Adipocyte (in vitro differentiated cells): ENCODE data around the gene EPB41.
"Not testable (repeated sequence)": the region's sequence is repeated elsewhere in the genome, so short reads cannot be mapped to it uniquely, and the experiment has no call there.

Experiments
- DNase-seq: peaks from one replicate; pipeline ENCODE4 v3.0.0-alpha.2; 2015; ENCODE audit warnings: low read depth
- H3K27me3 ChIP-seq: replicated peaks from 2 replicates; pipeline ENCODE4 v1.7.0; 2013; ENCODE audit warnings: mild to moderate bottlenecking, low read length, moderate library complexity; ENCODE audit not compliant: control insufficient read depth, insufficient read depth
- H3K36me3 ChIP-seq: 2 replicates; pipeline ENCODE4 v1.7.0; 2013; ENCODE audit warnings: low read length, mild to moderate bottlenecking, moderate library complexity; ENCODE audit not compliant: control insufficient read depth, insufficient read depth, severe bottlenecking
- H3K4me1 ChIP-seq: 2 replicates; pipeline ENCODE4 v1.7.0; 2013; ENCODE audit warnings: mild to moderate bottlenecking, low read length, moderate library complexity; ENCODE audit not compliant: control insufficient read depth, insufficient read depth
- H3K4me3 ChIP-seq: 2 replicates; pipeline ENCODE4 v1.7.0; 2013; ENCODE audit warnings: mild to moderate bottlenecking, low read length, moderate library complexity
- H3K9ac ChIP-seq: 2 replicates; pipeline ENCODE4 v1.7.0; 2013; ENCODE audit warnings: mild to moderate bottlenecking, low read length, moderate library complexity
- H3K9me3 ChIP-seq: 2 replicates; pipeline ENCODE4 v1.7.0; 2013; ENCODE audit warnings: mild to moderate bottlenecking, low read length, moderate library complexity; ENCODE audit not compliant: control insufficient read depth

EPB41 gene

GRCh38 chr1:29033829-29034466 lies 119.6 kb downstream of the EPB41 start:
- peaks cover 4% of the 10 kb centered on the region for H3K36me3 ChIP-seq
- no peak overlapping the region for H3K4me3 ChIP-seq
- peak overlapping the region; percentile 5 for H3K9ac ChIP-seq
- peak; percentile 76 for DNase-seq
- peaks cover 8% of the 10 kb centered on the region for H3K4me1 ChIP-seq
- no peaks in the 10 kb centered on the region for H3K9me3 ChIP-seq
- no peaks in the 10 kb centered on the region for H3K27me3 ChIP-seq

DNA sequence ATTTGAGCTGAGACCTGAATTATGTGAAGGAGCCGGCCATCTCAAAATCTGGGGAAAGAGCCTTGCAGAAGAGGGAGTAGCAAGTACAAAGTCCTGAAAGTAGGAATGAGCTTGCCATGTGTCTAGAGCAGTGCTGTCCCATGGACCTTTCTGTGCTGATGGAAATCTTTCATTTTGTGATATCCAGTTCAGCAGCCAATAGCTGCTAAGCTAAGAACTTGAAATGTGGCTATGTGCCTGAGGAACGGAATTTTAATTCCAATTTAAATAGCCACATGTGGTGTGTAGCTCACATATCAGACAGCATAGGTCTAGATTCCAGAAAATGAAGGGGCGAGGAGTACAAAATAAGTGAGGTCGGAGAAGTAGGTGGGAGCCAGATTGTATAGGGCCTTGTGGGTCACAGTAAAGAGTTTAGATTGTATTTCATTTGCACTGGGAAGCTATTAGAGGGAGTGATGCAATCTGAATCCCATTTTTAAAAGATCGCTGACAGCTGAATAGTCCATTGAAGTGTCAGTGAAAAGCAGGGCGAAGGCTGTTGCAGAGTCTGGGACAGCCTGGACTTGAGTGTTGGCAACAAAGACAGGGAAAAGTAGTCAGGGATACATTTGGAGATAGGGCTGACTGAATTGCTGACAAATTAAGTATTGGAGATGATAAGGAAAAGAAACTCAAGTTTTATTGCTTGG lies 129.1 kb downstream of the EPB41 start:
- no peaks in the 10 kb centered on the region for H3K9me3 ChIP-seq
- H3K4me1 ChIP-seq, result peaks cover 14% of the 10 kb centered on the region

DNA sequence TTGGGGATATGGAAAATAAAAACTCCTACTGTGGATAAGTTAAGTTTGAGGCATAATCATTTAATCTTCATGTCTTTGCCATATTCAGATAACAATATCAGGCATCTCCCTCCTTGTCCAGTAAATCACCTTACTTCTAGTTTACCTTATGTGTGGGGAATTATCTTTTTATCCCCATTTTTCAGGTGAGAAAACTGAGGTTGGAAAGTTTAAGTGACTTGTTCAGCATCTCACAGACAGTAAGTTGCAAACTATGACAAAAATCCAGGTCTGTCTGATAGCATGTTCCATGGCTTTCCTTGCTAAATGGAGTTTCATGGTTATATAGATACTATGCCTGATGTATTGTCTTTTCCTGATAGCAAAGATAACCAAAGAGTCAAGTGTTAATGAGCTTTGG lies 129.6 kb downstream of the EPB41 start:
- Histone ChIP-seq H3K4me1 (peaks cover 14% of the 10 kb centered on the region), H3K36me3 (no peaks in the 10 kb centered on the region), H3K27me3 (no peaks in the 10 kb centered on the region), H3K4me3 (no peak overlapping the region), H3K9ac (peak overlapping the region; percentile 16), H3K9me3 (no peaks in the 10 kb centered on the region)
- DNase-seq, result no peak

More for the DNA sequence above, 129.1 kb downstream of the EPB41 start:
- peak; percentile 4 for DNase-seq
- Histone ChIP-seq H3K4me3 (peak overlapping the region; percentile 53), H3K27me3 (no peaks in the 10 kb centered on the region), H3K9ac (peak overlapping the region; percentile 37), H3K36me3 (no peaks in the 10 kb centered on the region)

DNA sequence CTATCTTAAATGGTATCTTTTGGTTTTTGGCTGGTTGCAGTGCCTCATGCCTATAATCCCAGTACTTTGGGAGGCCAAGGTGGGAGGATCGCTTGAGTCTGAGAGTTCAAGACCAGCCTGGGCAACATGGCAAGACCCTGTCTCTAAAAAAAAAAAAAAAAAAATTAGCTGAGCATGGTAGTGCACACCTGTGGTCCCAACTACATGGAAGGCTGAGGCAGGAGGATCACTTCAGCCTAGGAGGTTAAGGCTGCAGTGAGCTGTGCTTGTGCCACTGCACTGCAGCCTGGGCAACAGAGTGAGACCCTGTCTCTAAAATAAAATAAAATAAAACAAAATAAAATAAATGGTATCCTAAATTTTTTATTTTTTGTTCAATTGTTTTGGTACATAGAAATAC lies 131.3 kb downstream of the EPB41 start:
- not testable (repeated sequence) for DNase-seq, H3K9me3 ChIP-seq, H3K4me3 ChIP-seq, H3K27me3 ChIP-seq, H3K9ac ChIP-seq, H3K36me3 ChIP-seq
- peaks cover 25% of the 10 kb centered on the region for H3K4me1 ChIP-seq

- Histone ChIP-seq H3K27me3 (no peaks in the 10 kb centered on the region), H3K9ac (no peak overlapping the region), H3K4me1 (peaks cover 36% of the 10 kb centered on the region), H3K4me3 (no peak overlapping the region), H3K36me3 (no peaks in the 10 kb centered on the region), H3K9me3 (no peaks in the 10 kb centered on the region)
- no peak for DNase-seq
Observed at GRCh38 chr1:29047142-29047541, 132.8 kb downstream of the EPB41 start.

- H3K4me1 ChIP-seq, result peaks cover 42% of the 10 kb centered on the region
- no peaks in the 10 kb centered on the region for H3K27me3 ChIP-seq
- peak; percentile 5 for DNase-seq
- no peaks in the 10 kb centered on the region for H3K9me3 ChIP-seq
- no peak overlapping the region for H3K4me3 ChIP-seq
- peak overlapping the region; percentile 65 for H3K9ac ChIP-seq
- no peaks in the 10 kb centered on the region for H3K36me3 ChIP-seq
Observed at GRCh38 chr1:29050166-29050565, 135.8 kb downstream of the EPB41 start.

DNA sequence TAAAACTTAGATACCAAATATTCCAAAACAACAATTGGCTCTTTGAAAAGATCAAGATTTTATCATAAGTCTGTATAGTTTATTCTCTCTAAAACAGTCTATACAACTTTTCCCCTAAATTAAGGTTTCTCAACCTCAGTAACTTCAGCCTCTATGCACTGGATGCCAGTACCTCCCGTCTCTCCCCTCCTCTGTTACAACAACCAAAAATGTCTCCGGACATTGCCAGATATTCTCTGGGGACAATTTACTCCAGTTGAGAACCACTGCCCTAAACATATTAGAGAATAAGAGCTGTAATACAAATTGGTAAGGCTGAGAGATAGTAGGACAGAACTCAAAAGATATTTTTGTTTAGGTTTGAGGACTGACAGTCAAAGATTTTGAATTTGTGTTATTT lies 137.7 kb downstream of the EPB41 start:
- Histone ChIP-seq H3K4me3 (peak overlapping the region; percentile 5), H3K9ac (peak overlapping the region; percentile 73), H3K9me3 (no peaks in the 10 kb centered on the region), H3K27me3 (no peaks in the 10 kb centered on the region), H3K4me1 (peaks cover 47% of the 10 kb centered on the region), H3K36me3 (no peaks in the 10 kb centered on the region)
- peak; percentile 19 for DNase-seq

DNA sequence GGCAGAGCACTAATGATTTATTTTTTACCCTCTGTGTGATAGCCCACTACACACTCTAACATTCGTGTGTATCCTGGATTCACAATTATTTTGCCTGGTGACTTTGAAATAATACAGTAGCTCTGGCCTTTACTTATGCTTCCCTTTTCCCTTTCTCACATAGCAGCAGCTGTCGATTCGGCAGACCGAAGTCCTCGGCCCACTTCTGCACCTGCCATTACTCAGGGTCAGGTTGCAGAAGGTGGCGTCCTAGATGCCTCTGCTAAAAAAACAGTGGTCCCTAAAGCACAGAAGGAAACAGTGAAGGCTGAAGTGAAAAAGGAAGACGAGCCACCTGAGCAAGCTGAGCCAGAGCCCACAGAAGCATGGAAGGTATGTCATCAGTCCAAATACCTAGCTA lies 138.6 kb downstream of the EPB41 start:
- no peaks in the 10 kb centered on the region for H3K36me3 ChIP-seq
- H3K9ac ChIP-seq, result peak overlapping the region; percentile 73
- H3K4me1 ChIP-seq, result peaks cover 54% of the 10 kb centered on the region
- DNase-seq, result no peak
- no peaks in the 10 kb centered on the region for H3K9me3 ChIP-seq
- peak overlapping the region; percentile 5 for H3K4me3 ChIP-seq
- H3K27me3 ChIP-seq, result no peaks in the 10 kb centered on the region

DNA sequence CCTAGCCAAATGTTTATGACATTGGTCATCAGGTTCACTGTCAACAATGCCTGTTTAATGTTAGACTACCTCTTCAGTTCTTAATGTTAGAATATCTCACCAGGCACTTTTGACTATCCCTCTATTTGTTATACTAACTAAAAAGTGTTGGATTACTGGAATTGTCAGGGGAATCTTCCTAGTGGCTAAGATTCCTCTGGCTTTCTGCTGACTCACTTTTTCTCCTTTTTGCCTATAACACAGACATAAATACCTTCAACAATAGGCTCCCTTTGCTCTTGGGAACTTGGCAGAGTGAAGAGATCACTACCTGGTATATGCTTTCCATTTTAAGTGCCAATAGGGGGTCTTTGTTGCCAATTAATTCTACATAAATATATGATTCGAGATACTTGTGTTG lies 140.8 kb downstream of the EPB41 start:
- no peaks in the 10 kb centered on the region for H3K27me3 ChIP-seq
- no peaks in the 10 kb centered on the region for H3K36me3 ChIP-seq
- no peaks in the 10 kb centered on the region for H3K9me3 ChIP-seq
- H3K9ac ChIP-seq, result no peak overlapping the region
- DNase-seq, result peak; percentile 7
- peaks cover 54% of the 10 kb centered on the region for H3K4me1 ChIP-seq
- H3K4me3 ChIP-seq, result no peak overlapping the region

DNA sequence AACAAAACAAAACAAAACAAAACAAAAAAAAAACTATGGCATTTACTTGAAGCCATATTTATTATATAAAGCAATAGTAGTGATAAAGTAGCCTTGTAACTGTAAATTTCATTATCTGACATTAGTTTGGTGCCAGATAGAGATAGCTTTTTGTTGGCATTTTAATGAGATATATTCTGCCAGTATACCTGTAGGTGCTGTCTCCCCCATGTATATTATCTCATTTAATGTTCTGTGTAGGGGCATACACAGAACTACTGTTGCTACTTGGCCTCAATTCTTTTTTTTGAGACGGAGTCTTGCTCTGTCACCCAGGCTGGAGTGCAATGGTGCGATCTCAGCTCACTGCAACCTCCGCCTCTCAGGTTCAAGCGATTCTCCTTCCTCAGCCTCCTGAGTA lies 141.9 kb downstream of the EPB41 start:
- DNase-seq, result no peak
- no peaks in the 10 kb centered on the region for H3K9me3 ChIP-seq
- H3K36me3 ChIP-seq, result no peaks in the 10 kb centered on the region
- H3K4me3 ChIP-seq, result no peak overlapping the region
- peaks cover 50% of the 10 kb centered on the region for H3K4me1 ChIP-seq
- no peaks in the 10 kb centered on the region for H3K27me3 ChIP-seq
- H3K9ac ChIP-seq, result no peak overlapping the region

DNA sequence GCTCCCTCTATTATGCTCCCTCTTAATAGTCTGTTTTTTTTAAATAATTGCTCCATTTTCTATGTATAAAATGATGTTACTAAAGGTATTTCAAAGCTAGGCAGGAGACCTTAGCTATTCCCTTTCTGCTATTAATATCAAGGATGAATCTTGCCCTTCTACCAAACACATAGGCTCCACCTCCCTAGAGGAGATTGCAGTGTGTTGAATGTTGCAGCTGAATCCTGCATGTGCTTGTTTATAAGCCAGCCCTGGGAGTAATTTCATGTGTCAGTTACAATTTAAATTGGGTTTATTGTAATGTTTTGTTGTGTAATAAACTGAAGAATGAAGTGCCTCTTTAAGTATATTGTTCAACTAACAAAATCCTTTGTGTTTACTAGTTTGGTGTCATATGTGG lies 143.3 kb downstream of the EPB41 start:
- H3K36me3 ChIP-seq, result no peaks in the 10 kb centered on the region
- no peaks in the 10 kb centered on the region for H3K9me3 ChIP-seq
- no peaks in the 10 kb centered on the region for H3K27me3 ChIP-seq
- H3K9ac ChIP-seq, result no peak overlapping the region
- peak; percentile 72 for DNase-seq
- no peak overlapping the region for H3K4me3 ChIP-seq
- peaks cover 35% of the 10 kb centered on the region for H3K4me1 ChIP-seq
